A673 (cell line): Measurements from ENCODE around the gene PIF1. TPM values are rescaled to one million over a fixed set of nuclear protein-coding genes. Genes with fewer than 3 reads are reported as not detected.
A peak's percentile ranks its signal among the peaks of the same experiment; 100 is the strongest.

ENCODE experiments used
- BruUV-seq: library from RNA; stranded (reverse); fragments of 400-500 nt; replicated peaks from 2 replicates; lab custom pipeline; 2021; lab: Mats Ljungman, UMichigan
- CTCF ChIA-PET: fragments of 300-600 bp; sonication (Branson Sonifier 250); formaldehyde crosslinking; loops from one replicate; lab custom pipeline; 2022; ENCODE audit warnings: antibody characterized with exemption; lab: Charles Lee
- POLR2A ChIA-PET: fragments of 300-600 bp; sonication (Branson Sonifier 250); formaldehyde crosslinking; loops from one replicate; lab custom pipeline; 2022; ENCODE audit warnings: antibody characterized with exemption; ENCODE audit not compliant: low non-redundant PET; lab: Charles Lee
- DNase-seq: peaks from one replicate; pipeline ENCODE4 v3.0.0-alpha.2; 2015; ENCODE audit warnings: low spot score
- H3K27ac ChIP-seq: fragments of 200-600 bp; sonication (generic); 2 replicates; pipeline ENCODE4 v1.5.1; 2016; ENCODE audit warnings: mixed run types, low read depth, mild to moderate bottlenecking, mixed read lengths, antibody characterized with exemption, low read length; ENCODE audit not compliant: poor library complexity, severe bottlenecking
- H3K27me3 ChIP-seq: fragments of 200-600 bp; sonication (generic); replicated peaks from 2 replicates; pipeline ENCODE4 v1.6.1; 2017; ENCODE audit warnings: mixed run types, low read depth, mild to moderate bottlenecking, mixed read lengths, antibody characterized with exemption, low read length; ENCODE audit not compliant: insufficient read depth, poor library complexity
- H3K36me3 ChIP-seq: fragments of 200-600 bp; sonication (generic); 2 replicates; pipeline ENCODE4 v1.6.1; 2016; ENCODE audit warnings: mixed run types, mild to moderate bottlenecking, mixed read lengths, antibody characterized with exemption, low read length; ENCODE audit not compliant: insufficient read depth, poor library complexity, severe bottlenecking
- H3K4me1 ChIP-seq: fragments of 200-600 bp; sonication (generic); 2 replicates; pipeline ENCODE4 v1.6.1; 2017; ENCODE audit warnings: mixed run types, mild to moderate bottlenecking, mixed read lengths, antibody characterized with exemption, low read length; ENCODE audit not compliant: insufficient read depth, poor library complexity, severe bottlenecking
- H3K4me3 ChIP-seq: fragments of 200-600 bp; sonication (generic); 2 replicates; pipeline ENCODE4 v1.5.1; 2016; ENCODE audit warnings: low read depth, mixed run types, mild to moderate bottlenecking, mixed read lengths, low read length; ENCODE audit not compliant: poor library complexity, severe bottlenecking
- H3K9me3 ChIP-seq: fragments of 200-600 bp; sonication (generic); 2 replicates; pipeline ENCODE4 v1.6.1; 2016; ENCODE audit warnings: mixed run types, low read depth, mild to moderate bottlenecking, mixed read lengths, antibody characterized with exemption, low read length; ENCODE audit not compliant: poor library complexity, severe bottlenecking
- CTCF ChIP-seq: fragments of 300-800, 200-600 bp; sonication (generic); conservative IDR thresholded peaks from 2 replicates; pipeline ENCODE4 v1.5.1; 2017; ENCODE audit warnings: low read depth, mild to moderate bottlenecking, antibody characterized with exemption, low read length, moderate library complexity, mixed read lengths
- EZH2 ChIP-seq: fragments of 200-600 bp; sonication (generic); IDR thresholded peaks from 2 replicates; pipeline ENCODE4 v1.6.1; 2017; ENCODE audit warnings: borderline replicate concordance, low read depth, mild to moderate bottlenecking, mixed read lengths, antibody characterized with exemption, low read length; ENCODE audit not compliant: poor library complexity, severe bottlenecking
- intact Hi-C: fragments of 100-400 bp; cut with micrococcal nuclease; formaldehyde crosslinking; loops from one replicate; pipeline ENCODE4 v1.10.0; 2022; ENCODE audit not compliant: unreplicated experiment
- total RNA-seq: library from RNA; stranded (reverse); gene quantifications from 2 replicates; pipeline ENCODE4 v1.2.3, GENCODE V29; 2021

The PIF1 gene
- total RNA-seq, 1 experiment from 2014 or later: 65.7 TPM

- intact Hi-C loops: no loop called here
- peaks cover 4% of the 10 kb centered on the region for H3K4me1 ChIP-seq
- TF ChIP-seq CTCF (no peak), EZH2 (no peak)
- no peak overlapping the region for H3K27ac ChIP-seq
- no peaks in the 10 kb centered on the region for H3K36me3 ChIP-seq
- no peaks in the 10 kb centered on the region for H3K9me3 ChIP-seq
- ChIA-PET POLR2A (no interaction called here), CTCF (no interaction called here)
- H3K4me3 ChIP-seq: no peak overlapping the region
- no peaks in the 10 kb centered on the region for H3K27me3 ChIP-seq
- no peak for DNase-seq
- no TSS peak for BruUV-seq
Measured at GRCh38 chr15:64869501-64869900, 44.1 kb upstream of the PIF1 start.

GRCh38 chr15:64865998-64866520 lies 40.6 kb upstream of the PIF1 start:
- DNase-seq: peak; percentile 31
- Histone ChIP-seq H3K36me3 (no peaks in the 10 kb centered on the region), H3K9me3 (no peaks in the 10 kb centered on the region), H3K4me3 (no peak overlapping the region), H3K27me3 (no peaks in the 10 kb centered on the region), H3K27ac (no peak overlapping the region), H3K4me1 (no peaks in the 10 kb centered on the region)
- ChIA-PET POLR2A (no interaction called here), CTCF (interaction anchor here (0.5 kb wide), 2 partner anchors 1131 to 1298 kb away, joined by 3 to 15 read pairs; no protein-coding TSS in a partner anchor)
- TF ChIP-seq CTCF: no peak
- TF ChIP-seq EZH2: no peak
- intact Hi-C loops: no loop called here
- BruUV-seq: no TSS peak

- ChIA-PET CTCF (interaction anchor here (0.5 kb wide), 1 partner anchor 1297 kb away, joined by 15 read pairs; no protein-coding TSS in a partner anchor), POLR2A (no interaction called here)
- no peak for DNase-seq
- TF ChIP-seq EZH2 (no peak), CTCF (no peak)
- Histone ChIP-seq H3K27ac (no peak overlapping the region), H3K9me3 (no peaks in the 10 kb centered on the region), H3K27me3 (no peaks in the 10 kb centered on the region), H3K4me3 (no peak overlapping the region), H3K36me3 (peaks cover 3% of the 10 kb centered on the region), H3K4me1 (no peaks in the 10 kb centered on the region)
- no TSS peak for BruUV-seq
- intact Hi-C loops: no loop called here
Measured at GRCh38 chr15:64865126-64865997, 39.9 kb upstream of the PIF1 start.
